Parathyroid adenoma (tissue), 2 donors: Measurements from ENCODE around the gene ANKRD31.
"Not testable (repeated sequence)": the region's sequence is repeated elsewhere in the genome, so short reads cannot be mapped to it uniquely, and the experiment has no call there.

Source experiments
- H2AFZ ChIP-seq: fragments of 300-600 bp; sonication (generic); one replicate; pipeline ENCODE4 v1.7.0; 2017; ENCODE audit warnings: antibody characterized with exemption, mild to moderate bottlenecking
- H3K27ac ChIP-seq: fragments of 300-600 bp; sonication (generic); one replicate; pipeline ENCODE4 v1.7.0; 2017
- H3K27me3 ChIP-seq: fragments of 300-600 bp; sonication (generic); one replicate; pipeline ENCODE4 v1.7.0; 2017; ENCODE audit warnings: low read length; ENCODE audit not compliant: control insufficient read depth, insufficient read depth
- H3K36me3 ChIP-seq: fragments of 300-600 bp; sonication (generic); one replicate; pipeline ENCODE4 v1.7.0; 2017; ENCODE audit warnings: low read length; ENCODE audit not compliant: control insufficient read depth, insufficient read depth
- H3K4me1 ChIP-seq: fragments of 300-600 bp; sonication (generic); one replicate; pipeline ENCODE4 v1.7.0; 2017; ENCODE audit warnings: control low read depth
- H3K4me2 ChIP-seq: fragments of 300-600 bp; sonication (generic); one replicate; pipeline ENCODE4 v1.7.0; 2017; ENCODE audit warnings: low read length
- H3K4me3 ChIP-seq: fragments of 300-600 bp; sonication (generic); one replicate; pipeline ENCODE4 v1.7.0; 2017; ENCODE audit warnings: low read depth, low read length
- H3K79me2 ChIP-seq: fragments of 300-600 bp; sonication (generic); one replicate; pipeline ENCODE4 v1.7.0; 2017; ENCODE audit warnings: control low read depth
- H3K9ac ChIP-seq: fragments of 300-600 bp; sonication (generic); one replicate; pipeline ENCODE4 v1.7.0; 2017; ENCODE audit warnings: mild to moderate bottlenecking
- H3K9me3 ChIP-seq: fragments of 300-600 bp; sonication (generic); one replicate; pipeline ENCODE4 v1.7.0; 2017; ENCODE audit warnings: low read length; ENCODE audit not compliant: control insufficient read depth
- CTCF ChIP-seq: fragments of 300-600 bp; sonication (generic); IDR thresholded peaks from one replicate; pipeline ENCODE4 v1.7.0; 2017; ENCODE audit warnings: antibody characterized with exemption, mild to moderate bottlenecking
- donor health status: primary hyperparathyroidism.

The ANKRD31 gene

GRCh38 chr5:75091597-75091996 lies 145.1 kb downstream of the ANKRD31 start:
- Histone ChIP-seq H3K4me3 (no peak overlapping the region), H3K9ac (no peak overlapping the region), H3K27ac (peak overlapping the region; percentile 91), H3K36me3 (no peaks in the 10 kb centered on the region), H2AFZ (peak overlapping the region; percentile 91), H3K9me3 (no peaks in the 10 kb centered on the region), H3K4me1 (peaks cover 43% of the 10 kb centered on the region), H3K4me2 (no peak overlapping the region), H3K27me3 (no peaks in the 10 kb centered on the region), H3K79me2 (no peaks in the 10 kb centered on the region)
- TF ChIP-seq CTCF = no peak

GRCh38 chr5:75089662-75090061 lies 147.0 kb downstream of the ANKRD31 start:
- peaks cover 45% of the 10 kb centered on the region for H3K4me1 ChIP-seq
- H3K9ac ChIP-seq = no peak overlapping the region
- peak overlapping the region; percentile 40 for H3K27ac ChIP-seq
- H3K36me3 ChIP-seq = no peaks in the 10 kb centered on the region
- H3K9me3 ChIP-seq = no peaks in the 10 kb centered on the region
- H3K79me2 ChIP-seq = no peaks in the 10 kb centered on the region
- H3K4me2 ChIP-seq = no peak overlapping the region
- no peaks in the 10 kb centered on the region for H3K27me3 ChIP-seq
- H2AFZ ChIP-seq = peak overlapping the region; percentile 47
- TF ChIP-seq CTCF = no peak
- H3K4me3 ChIP-seq = no peak overlapping the region

- no peak overlapping the region for H3K9ac ChIP-seq
- no peaks in the 10 kb centered on the region for H3K9me3 ChIP-seq
- H3K4me3 ChIP-seq = no peak overlapping the region
- H3K4me1 ChIP-seq = peaks cover 45% of the 10 kb centered on the region
- H3K4me2 ChIP-seq = no peak overlapping the region
- no peaks in the 10 kb centered on the region for H3K36me3 ChIP-seq
- H3K27ac ChIP-seq = peak overlapping the region; percentile 40
- H2AFZ ChIP-seq = peak overlapping the region; percentile 0
- H3K27me3 ChIP-seq = no peaks in the 10 kb centered on the region
- H3K79me2 ChIP-seq = no peaks in the 10 kb centered on the region
- no peak for TF ChIP-seq CTCF
Observed at GRCh38 chr5:75089137-75089536, 147.5 kb downstream of the ANKRD31 start.

GRCh38 chr5:75088648-75089047 lies 148.0 kb downstream of the ANKRD31 start:
- Histone ChIP-seq H3K79me2 (no peaks in the 10 kb centered on the region), H3K4me2 (no peak overlapping the region), H3K4me1 (peaks cover 45% of the 10 kb centered on the region), H3K27me3 (no peaks in the 10 kb centered on the region), H3K4me3 (no peak overlapping the region), H3K9me3 (no peaks in the 10 kb centered on the region), H3K27ac (peak overlapping the region; percentile 40), H2AFZ (peak overlapping the region; percentile 40), H3K36me3 (no peaks in the 10 kb centered on the region), H3K9ac (no peak overlapping the region)
- no peak for TF ChIP-seq CTCF

- Histone ChIP-seq H3K4me1 (peaks cover 42% of the 10 kb centered on the region), H2AFZ (peak overlapping the region; percentile 76), H3K4me2 (peak overlapping the region; percentile 48), H3K36me3 (no peaks in the 10 kb centered on the region), H3K9ac (no peak overlapping the region), H3K27ac (peak overlapping the region; percentile 92), H3K79me2 (no peaks in the 10 kb centered on the region), H3K4me3 (peak overlapping the region; percentile 20), H3K9me3 (no peaks in the 10 kb centered on the region), H3K27me3 (no peaks in the 10 kb centered on the region)
- no peak for TF ChIP-seq CTCF
Observed at GRCh38 chr5:75081510-75081909, 155.2 kb downstream of the ANKRD31 start.

- not testable (repeated sequence) for H3K27me3 ChIP-seq, H3K9me3 ChIP-seq, H3K36me3 ChIP-seq, H3K9ac ChIP-seq, H3K4me2 ChIP-seq, H3K79me2 ChIP-seq, H3K4me3 ChIP-seq
- H2AFZ ChIP-seq = peak overlapping the region; percentile 76
- peak overlapping the region; percentile 92 for H3K27ac ChIP-seq
- peaks cover 42% of the 10 kb centered on the region for H3K4me1 ChIP-seq
Observed at GRCh38 chr5:75079346-75079745, 157.3 kb downstream of the ANKRD31 start.
